Spleen (tissue), 11 donors: ENCODE measurements around the gene C18orf63. TPM values are rescaled to one million over a fixed set of nuclear protein-coding genes. Genes with fewer than 3 reads are reported as not detected.

Source experiments
- DNase-seq: peaks from one replicate; pipeline ENCODE4 v3.0.0-alpha.2; 2020
- H3K27ac ChIP-seq, 8 donors: fragments of 200-600 bp; sonication (generic) in 7 of 8; 1 replicate in 4 of 8; 2 replicates in 4 of 8; pipeline versions ENCODE4 v1.5.0 to v1.8.0; 2016 to 2021; ENCODE audit warnings: inconsistent platforms in 4 of 8, mild to moderate bottlenecking in 4 of 8, moderate library complexity in 1 of 8
- H3K27me3 ChIP-seq, 7 donors: fragments of 200-600 bp; sonication (generic) in 6 of 7; replicated peaks in 1 of 7; 1 replicate in 4 of 7; 2 replicates in 3 of 7; pipeline versions ENCODE4 v1.5.0 to v1.8.0; 2016 to 2021; ENCODE audit warnings: inconsistent platforms in 3 of 7, mild to moderate bottlenecking in 1 of 7
- H3K36me3 ChIP-seq, 6 donors: fragments of 200-600 bp; sonication (generic) in 5 of 6; 1 replicate in 4 of 6; 2 replicates in 2 of 6; pipeline versions ENCODE4 v1.5.0 to v1.8.0; 2016 to 2021; ENCODE audit warnings: inconsistent platforms in 2 of 6
- H3K4me1 ChIP-seq, 6 donors: fragments of 200-600 bp; sonication (generic) in 5 of 6; 1 replicate in 3 of 6; 2 replicates in 3 of 6; pipeline versions ENCODE4 v1.5.0 to v1.8.0; 2016 to 2021; ENCODE audit warnings: inconsistent platforms in 3 of 6
- H3K4me3 ChIP-seq, 8 donors: fragments of 200-600 bp; sonication (generic) in 7 of 8; 1 replicate in 4 of 8; 2 replicates in 4 of 8; pipeline versions ENCODE4 v1.5.0 to v1.8.0; 2016 to 2021; ENCODE audit warnings: inconsistent platforms in 4 of 8, mild to moderate bottlenecking in 4 of 8, moderate library complexity in 2 of 8
- H3K9me3 ChIP-seq, 8 donors: fragments of 200-600 bp; sonication (generic) in 7 of 8; 1 replicate in 4 of 8; 2 replicates in 4 of 8; pipeline versions ENCODE4 v1.5.0 to v1.8.0; 2016 to 2021; ENCODE audit warnings: inconsistent platforms in 4 of 8
- CTCF ChIP-seq, 11 experiments: fragments of 200-600 bp in 7 of 11; fragments of 450-650 bp in 4 of 11; sonication (generic) in 4 of 11; IDR thresholded peaks in 8 of 11; conservative IDR thresholded peaks in 3 of 11; 1 replicate in 7 of 11; 2 replicates in 4 of 11; pipeline versions ENCODE4 v1.4.0 to v1.8.0; 2016 to 2021; ENCODE audit warnings: antibody characterized with exemption in 11 of 11, inconsistent platforms in 4 of 11, mild to moderate bottlenecking in 1 of 11
- POLR2A ChIP-seq, 3 donors: fragments of 450-650 bp; IDR thresholded peaks; one replicate each; pipeline ENCODE4 v1.5.1; 2017; ENCODE audit warnings: antibody characterized with exemption in 3 of 3, mild to moderate bottlenecking in 1 of 3
- POLR2AphosphoS5 ChIP-seq, 3 donors: sonication (generic); formaldehyde crosslinking; IDR thresholded peaks; one replicate each; pipeline ENCODE4 v1.5.1; 2017; ENCODE audit warnings: antibody characterized with exemption in 3 of 3
- WGBS, 5 donors: extraction: QIAGEN DNeasy Blood & Tissue Kit in 3 of 5; methylation state at CpG; one replicate each; pipeline versions ENCODE4 v1.1.5 to v1.1.7; 2013 to 2018; 5-methylcytosine and 5-hydroxymethylcytosine counted together
- intact Hi-C: fragments of 100-400 bp; cut with DNase I; formaldehyde crosslinking; loops from one replicate; pipeline ENCODE4 v1.15.0; 2023; ENCODE audit warnings: low total_unique reads
- polyA plus RNA-seq, 3 donors: library from polyadenylated mRNA; stranded (reverse); fragments of 200-250 nt; gene quantifications; one replicate each; pipeline ENCODE4 v1.2.1, GENCODE V29; 2013
- total RNA-seq, 7 donors: library from RNA; depleted of rRNA in 3 of 7; stranded (reverse); fragments of >200 nt in 3 of 7; fragmentation: NEBNext Ultra II Directional in 4 of 7; extraction: Animal tissue kit (Norgen Biotek cat#: 25700) in 4 of 7; gene quantifications; one replicate each; pipeline versions ENCODE4 v1.1.0 to v1.2.1, GENCODE V29; 2016 to 2021
- donor health status: healthy with polysubstance abuse.
- donor health status: DM: no; HTN: no; CAD: no; lungs with moderate emphysema.
- donor health status: DM: no; HTN: no; CAD: no.
- donor health status: Bipolar disorder and iron deficiency.
- donor health status: healthy.
- donor health status: DM: no; HTN: no; CAD: no.
- donor health status: DM: yes; HTN: yes; CAD: no.

Gene C18orf63
- total and polyA plus RNA-seq, 10 donors, result 0.02 to 0.18 (median 0.13) TPM; not detected in 6

DNA sequence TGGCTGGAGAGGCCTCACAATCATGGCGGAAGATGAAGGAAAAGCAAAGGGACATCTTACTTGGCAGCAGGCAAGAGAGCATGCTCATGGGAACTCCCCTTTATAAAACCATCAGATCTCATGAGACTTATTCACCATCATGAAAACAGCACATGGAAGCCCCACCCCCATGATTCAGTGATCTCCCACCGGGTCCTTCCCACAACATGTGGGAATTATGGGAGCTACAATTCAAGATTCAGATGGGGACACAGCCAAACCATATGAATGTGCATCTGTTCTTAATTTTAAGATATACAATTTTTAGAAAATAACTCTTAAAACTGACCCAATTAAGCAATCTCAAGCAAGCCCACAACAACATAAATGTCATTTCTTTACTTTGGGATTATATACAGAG, 12.6 kb downstream of the C18orf63 start:
- intact Hi-C loops, result no loop called here
- H3K27me3 ChIP-seq, result no peaks in the 10 kb centered on the region
- WGBS, 5 donors, result 77 to 97% (median 90%) methylated on average over 2 of the region's 2 CpGs
- DNase-seq, result no peak
- H3K36me3 ChIP-seq, result no peaks in the 10 kb centered on the region
- no peak for TF ChIP-seq POLR2A (IDR thresholded peaks at IDR 0.05)
- TF ChIP-seq CTCF (IDR thresholded peaks at IDR 0.05 in 8 of 11, conservative IDR thresholded peaks at IDR 0.05 in 3 of 11), result no peak
- no peak for TF ChIP-seq POLR2AphosphoS5 (IDR thresholded peaks at IDR 0.05)
- no peaks in the 10 kb centered on the region for H3K4me1 ChIP-seq
- H3K9me3 ChIP-seq, result no peaks in the 10 kb centered on the region
- no peak overlapping the region for H3K27ac ChIP-seq
- H3K4me3 ChIP-seq, result no peak overlapping the region

DNA sequence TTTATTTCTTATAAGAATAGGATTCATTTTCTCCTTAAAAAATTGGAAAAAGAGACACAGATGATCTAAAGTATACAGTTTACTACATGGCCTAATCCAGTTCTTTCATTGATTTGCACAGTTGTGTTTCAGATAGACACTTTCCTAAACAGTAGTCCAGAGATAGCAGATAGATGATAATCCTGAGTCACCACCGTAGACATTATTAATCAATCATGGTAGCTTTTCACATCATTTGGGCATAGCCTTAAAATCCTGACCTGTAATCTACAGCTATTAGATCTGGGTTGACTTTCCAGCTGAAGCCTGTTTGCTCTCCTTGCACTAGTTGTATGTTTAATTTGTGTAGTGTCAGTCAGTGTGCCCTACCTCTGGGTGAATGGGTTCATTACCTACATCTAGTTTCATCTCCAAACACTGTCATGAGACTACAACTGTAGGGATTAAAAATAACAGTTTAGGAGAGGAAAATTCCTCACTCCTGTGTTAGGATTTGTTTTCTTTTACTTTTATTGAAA, 14.1 kb downstream of the C18orf63 start:
- intact Hi-C loops, result no loop called here

GRCh38 chr18:74331404-74331803, 15.8 kb downstream of the C18orf63 start:
- TF ChIP-seq CTCF (IDR thresholded peaks at IDR 0.05 in 8 of 11, conservative IDR thresholded peaks at IDR 0.05 in 3 of 11), result peak in 4 of 11 experiments; percentile 9 to 25 (median 16)
- TF ChIP-seq POLR2AphosphoS5 (IDR thresholded peaks at IDR 0.05), result no peak
- no peaks in the 10 kb centered on the region for H3K27me3 ChIP-seq
- DNase-seq, result no peak
- no peaks in the 10 kb centered on the region for H3K9me3 ChIP-seq
- H3K4me1 ChIP-seq, result peaks cover 0 to 18% (median 2%) of the 10 kb centered on the region in 6 donors
- WGBS, 5 donors, result 73 to 84% (median 77%) methylated on average over 2 of the region's 2 CpGs
- no peak overlapping the region for H3K27ac ChIP-seq
- H3K4me3 ChIP-seq, result no peak overlapping the region
- no peaks in the 10 kb centered on the region for H3K36me3 ChIP-seq
- intact Hi-C loops, result no loop called here

More for the DNA sequence above, 14.1 kb downstream of the C18orf63 start:
- no peak for DNase-seq
- TF ChIP-seq CTCF (IDR thresholded peaks at IDR 0.05 in 8 of 11, conservative IDR thresholded peaks at IDR 0.05 in 3 of 11) (no peak), POLR2AphosphoS5 (IDR thresholded peaks at IDR 0.05) (no peak), POLR2A (IDR thresholded peaks at IDR 0.05) (no peak)
- 89 to 100% (median 97%) methylated on average over 1 of the region's 1 CpG for WGBS, 5 donors
- no peak overlapping the region for H3K4me3 ChIP-seq
- no peak overlapping the region for H3K27ac ChIP-seq
- H3K27me3 ChIP-seq, result no peaks in the 10 kb centered on the region
- no peaks in the 10 kb centered on the region for H3K9me3 ChIP-seq
- H3K36me3 ChIP-seq, result no peaks in the 10 kb centered on the region
- H3K4me1 ChIP-seq, result peaks cover 0 to 14% (median under 1%) of the 10 kb centered on the region in 6 donors

- H3K36me3 ChIP-seq, result no peaks in the 10 kb centered on the region
- H3K4me3 ChIP-seq, result no peak overlapping the region
- 29 to 59% (median 48%) methylated on average over 1 of the region's 1 CpG for WGBS, 5 donors
- no peaks in the 10 kb centered on the region for H3K27me3 ChIP-seq
- H3K27ac ChIP-seq, result peak overlapping the region in 1 of 8 donors; percentile 60
- H3K9me3 ChIP-seq, result no peaks in the 10 kb centered on the region
- intact Hi-C loops, result no loop called here
- H3K4me1 ChIP-seq, result peaks cover 0 to 18% (median 2%) of the 10 kb centered on the region in 6 donors
- TF ChIP-seq CTCF (IDR thresholded peaks at IDR 0.05 in 8 of 11, conservative IDR thresholded peaks at IDR 0.05 in 3 of 11) (no peak), POLR2A (IDR thresholded peaks at IDR 0.05) (no peak), POLR2AphosphoS5 (IDR thresholded peaks at IDR 0.05) (no peak)
- no peak for DNase-seq
Measured at GRCh38 chr18:74333091-74333490, 17.5 kb downstream of the C18orf63 start.
